ENCODE measurements around the gene PUM2. TPM values are rescaled to one million over a fixed set of nuclear protein-coding genes. Genes with fewer than 3 reads are reported as not detected.

The PUM2 gene
- total RNA-seq, 1 donor from 2014 or later: 69.8 TPM

DNA sequence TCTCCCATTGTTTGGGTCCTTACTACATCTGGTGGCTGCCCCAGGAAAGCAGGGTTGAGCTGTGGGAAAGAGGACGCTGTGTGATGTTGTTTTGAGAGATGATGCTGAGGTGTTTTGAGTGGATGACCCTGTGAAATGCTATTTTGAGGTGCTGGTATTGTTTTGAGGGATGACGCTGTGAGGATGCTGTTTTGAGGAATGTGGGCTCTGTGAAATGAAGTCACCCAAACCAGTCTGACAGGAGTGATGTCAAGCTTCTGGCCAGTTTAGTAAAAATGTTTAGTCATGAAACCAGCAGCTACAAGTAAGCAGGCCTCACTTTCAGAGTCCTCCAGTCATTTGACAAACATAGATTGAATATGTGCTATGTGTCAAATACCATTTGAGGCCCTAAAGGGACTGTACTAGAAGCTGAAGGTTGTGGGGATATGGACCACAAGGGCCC is 16.1 kb upstream of the PUM2 start:
- TF ChIP-seq, protein P1, sequence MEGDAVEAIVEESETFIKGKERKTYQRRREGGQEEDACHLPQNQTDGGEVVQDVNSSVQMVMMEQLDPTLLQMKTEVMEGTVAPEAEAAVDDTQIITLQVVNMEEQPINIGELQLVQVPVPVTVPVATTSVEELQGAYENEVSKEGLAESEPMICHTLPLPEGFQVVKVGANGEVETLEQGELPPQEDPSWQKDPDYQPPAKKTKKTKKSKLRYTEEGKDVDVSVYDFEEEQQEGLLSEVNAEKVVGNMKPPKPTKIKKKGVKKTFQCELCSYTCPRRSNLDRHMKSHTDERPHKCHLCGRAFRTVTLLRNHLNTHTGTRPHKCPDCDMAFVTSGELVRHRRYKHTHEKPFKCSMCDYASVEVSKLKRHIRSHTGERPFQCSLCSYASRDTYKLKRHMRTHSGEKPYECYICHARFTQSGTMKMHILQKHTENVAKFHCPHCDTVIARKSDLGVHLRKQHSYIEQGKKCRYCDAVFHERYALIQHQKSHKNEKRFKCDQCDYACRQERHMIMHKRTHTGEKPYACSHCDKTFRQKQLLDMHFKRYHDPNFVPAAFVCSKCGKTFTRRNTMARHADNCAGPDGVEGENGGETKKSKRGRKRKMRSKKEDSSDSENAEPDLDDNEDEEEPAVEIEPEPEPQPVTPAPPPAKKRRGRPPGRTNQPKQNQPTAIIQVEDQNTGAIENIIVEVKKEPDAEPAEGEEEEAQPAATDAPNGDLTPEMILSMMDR (IDR thresholded peaks at IDR 0.05; ENCODE audit: borderline replicate concordance): no peak
- no peak overlapping the region for H3K4me3 ChIP-seq
- H3K9me3 ChIP-seq (replicated peaks): peaks cover 4% of the 10 kb centered on the region
- intact Hi-C loops (cut with micrococcal nuclease): no loop called here
- H3K36me3 ChIP-seq: no peaks in the 10 kb centered on the region
- DNase-seq: no peak
- H3K4me1 ChIP-seq: no peaks in the 10 kb centered on the region
- peaks cover 27% of the 10 kb centered on the region for H3K27me3 ChIP-seq (ENCODE audit: low read depth)
- no peak overlapping the region for H3K27ac ChIP-seq (replicated peaks)

DNA sequence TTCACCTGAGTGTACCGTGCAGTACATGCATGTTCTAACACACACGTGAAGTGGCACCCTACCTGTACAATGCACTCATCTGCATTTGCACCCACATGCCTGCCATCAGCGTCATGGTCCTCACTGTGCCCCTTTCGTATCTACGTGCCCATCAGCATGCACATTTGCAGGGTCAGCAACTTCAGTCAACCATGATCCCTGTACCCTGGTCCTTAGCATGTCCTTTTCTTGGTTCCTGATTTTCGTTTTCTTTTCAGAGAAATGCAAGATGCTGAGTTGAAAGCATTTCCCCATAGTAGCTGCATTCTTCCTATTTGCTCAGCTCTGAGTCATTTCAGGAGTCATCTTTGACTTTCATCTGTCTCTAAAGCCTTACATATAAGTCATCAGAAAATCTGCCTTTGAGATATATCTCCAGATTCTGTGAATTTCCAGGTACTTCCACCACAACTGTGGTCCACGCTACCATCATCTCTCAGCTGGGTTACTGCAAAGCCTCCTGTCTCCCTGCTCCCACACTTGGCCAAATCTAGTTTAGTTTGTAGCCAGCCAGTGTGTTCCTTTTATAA is 14.7 kb upstream of the PUM2 start:
- no peak for DNase-seq
- H3K27ac ChIP-seq (replicated peaks): no peak overlapping the region

DNA sequence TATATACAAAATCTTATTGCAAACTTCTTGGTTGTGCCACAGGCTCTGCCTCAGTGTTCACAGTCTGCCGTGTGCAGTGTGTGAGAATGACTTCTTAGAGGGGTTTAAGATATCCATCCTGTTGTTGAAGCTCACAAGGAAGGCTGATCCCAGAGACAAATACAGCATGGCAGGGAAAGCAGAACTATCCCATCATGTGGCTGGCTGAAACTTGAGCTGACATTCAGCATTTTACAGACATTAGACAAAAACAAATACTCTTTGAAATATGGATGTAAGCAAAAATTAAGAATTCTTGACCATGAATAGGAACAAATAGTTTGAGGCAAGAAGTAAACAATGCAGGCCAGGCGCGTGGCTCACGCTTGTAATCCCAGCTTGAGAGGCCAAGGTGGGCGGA is 12.9 kb upstream of the PUM2 start:
- H3K9me3 ChIP-seq (replicated peaks): peaks cover 4% of the 10 kb centered on the region
- H3K36me3 ChIP-seq: no peaks in the 10 kb centered on the region
- H3K4me1 ChIP-seq: no peaks in the 10 kb centered on the region
- H3K4me3 ChIP-seq: no peak overlapping the region
- intact Hi-C loops (cut with micrococcal nuclease): no loop called here
- DNase-seq: no peak
- H3K27me3 ChIP-seq (ENCODE audit: low read depth): peaks cover 12% of the 10 kb centered on the region
- TF ChIP-seq, protein P1 (IDR thresholded peaks at IDR 0.05; ENCODE audit: borderline replicate concordance): no peak
- no peak overlapping the region for H3K27ac ChIP-seq (replicated peaks)

More for the DNA sequence above, 14.7 kb upstream of the PUM2 start:
- intact Hi-C loops (cut with micrococcal nuclease): no loop called here
- no peaks in the 10 kb centered on the region for H3K36me3 ChIP-seq
- no peak overlapping the region for H3K4me3 ChIP-seq
- TF ChIP-seq, protein P1 (IDR thresholded peaks at IDR 0.05; ENCODE audit: borderline replicate concordance): no peak
- peaks cover 21% of the 10 kb centered on the region for H3K27me3 ChIP-seq (ENCODE audit: low read depth)
- no peaks in the 10 kb centered on the region for H3K4me1 ChIP-seq
- H3K9me3 ChIP-seq (replicated peaks): peaks cover 4% of the 10 kb centered on the region

DNA sequence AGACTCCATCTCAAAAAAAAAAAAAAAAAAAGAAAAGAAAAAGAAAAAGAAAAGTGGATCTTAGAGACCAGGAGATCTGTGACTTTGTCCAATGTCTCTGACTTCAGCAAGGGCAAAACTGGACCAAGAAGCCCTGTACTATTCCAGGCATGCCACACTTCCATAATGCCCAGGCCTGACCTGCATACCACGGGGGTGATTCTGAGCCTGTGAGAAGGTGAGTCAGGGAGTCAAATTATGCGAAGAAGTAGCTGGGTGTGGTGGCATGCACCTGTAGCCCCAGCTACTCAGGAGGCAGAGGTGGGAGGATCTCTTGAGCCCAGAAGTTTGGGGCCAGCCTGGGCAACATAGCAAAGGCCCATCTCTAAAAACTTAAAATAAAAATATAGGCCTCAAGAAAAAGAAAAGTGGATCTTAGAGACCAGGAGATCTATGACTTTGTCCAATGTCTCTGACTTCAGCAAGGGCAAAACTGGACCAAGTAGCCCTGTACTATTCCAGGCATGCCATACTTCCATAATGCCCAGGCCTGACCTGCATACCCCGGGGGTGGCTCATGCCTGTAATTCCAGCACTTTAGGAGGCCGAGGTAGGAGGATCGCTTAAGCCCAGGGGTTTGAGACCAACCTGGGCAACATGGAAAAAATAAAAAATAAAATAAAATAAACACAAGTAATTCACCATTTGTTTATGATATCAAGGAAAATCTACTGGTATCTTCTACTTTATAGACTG is 12.2 kb upstream of the PUM2 start:
- Histone ChIP-seq H3K27me3 (ENCODE audit: low read depth) (peaks cover 7% of the 10 kb centered on the region), H3K9me3 (replicated peaks) (peaks cover 3% of the 10 kb centered on the region), H3K4me3 (no peak overlapping the region), H3K4me1 (no peaks in the 10 kb centered on the region), H3K27ac (replicated peaks) (no peak overlapping the region), H3K36me3 (no peaks in the 10 kb centered on the region)
- TF ChIP-seq, protein P1 (IDR thresholded peaks at IDR 0.05; ENCODE audit: borderline replicate concordance): no peak
- intact Hi-C loops (cut with micrococcal nuclease): no loop called here
- DNase-seq: no peak

DNA sequence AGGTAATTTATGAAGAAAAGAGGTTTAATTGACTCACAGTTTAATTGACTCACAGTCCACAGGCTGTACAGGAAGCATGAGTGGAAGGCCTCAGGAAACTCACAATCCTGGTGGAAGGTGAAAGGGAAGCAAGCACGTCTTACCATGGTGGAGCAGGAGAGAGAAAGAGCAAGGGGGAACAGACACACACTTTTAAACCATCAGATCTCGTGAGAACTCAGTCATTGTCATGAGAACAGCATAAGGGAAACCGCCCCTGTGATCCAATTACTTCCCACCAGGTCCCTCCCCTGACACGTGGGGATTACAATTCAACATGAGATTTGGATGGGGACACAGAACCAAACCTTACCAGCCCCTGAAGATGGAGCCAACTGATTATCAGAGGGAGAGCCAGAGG is 11.2 kb upstream of the PUM2 start:
- TF ChIP-seq, protein P1 (IDR thresholded peaks at IDR 0.05; ENCODE audit: borderline replicate concordance): no peak
- DNase-seq: no peak
- H3K27me3 ChIP-seq (ENCODE audit: low read depth): no peaks in the 10 kb centered on the region
- H3K4me1 ChIP-seq: no peaks in the 10 kb centered on the region
- H3K36me3 ChIP-seq: no peaks in the 10 kb centered on the region
- intact Hi-C loops (cut with micrococcal nuclease): no loop called here
- H3K4me3 ChIP-seq: no peak overlapping the region
- H3K27ac ChIP-seq (replicated peaks): no peak overlapping the region
- no peaks in the 10 kb centered on the region for H3K9me3 ChIP-seq (replicated peaks)

All from left ventricle myocardium inferior (tissue), 1 donor.